Lower lobe of right lung (tissue), 2 donors: ENCODE data around the gene PBOV1. TPM values are rescaled to one million over a fixed set of nuclear protein-coding genes. Genes with fewer than 3 reads are reported as not detected.

Experiments used
- ATAC-seq, 2 donors: fragments of 200-7000 bp; cut with Tn5 transposase; one replicate each; pipeline ENCODE4 v1.9.1; 2020 to 2022; ENCODE audit warnings: mild to moderate bottlenecking in 2 of 2, moderate library complexity in 2 of 2
- DNase-seq: peaks from one replicate; pipeline ENCODE4 v3.0.0-alpha.2; 2020
- H3K27ac ChIP-seq: fragments of 200-600 bp; one replicate; pipeline ENCODE4 v1.8.0; 2022
- H3K27me3 ChIP-seq: fragments of 200-600 bp; one replicate; pipeline ENCODE4 v1.8.0; 2022; ENCODE audit warnings: low read depth
- H3K36me3 ChIP-seq: fragments of 200-600 bp; one replicate; pipeline ENCODE4 v1.8.0; 2022; ENCODE audit warnings: mild to moderate bottlenecking
- H3K4me1 ChIP-seq: fragments of 200-600 bp; one replicate; pipeline ENCODE4 v1.8.0; 2022
- H3K4me3 ChIP-seq: fragments of 200-600 bp; one replicate; pipeline ENCODE4 v1.8.0; 2022; ENCODE audit warnings: mild to moderate bottlenecking
- H3K9me3 ChIP-seq: fragments of 200-600 bp; one replicate; pipeline ENCODE4 v1.8.0; 2022
- CTCF ChIP-seq: fragments of 200-600 bp; IDR thresholded peaks from one replicate; pipeline ENCODE4 v1.8.0; 2022; ENCODE audit warnings: antibody characterized with exemption, mild to moderate bottlenecking
- intact Hi-C: fragments of 100-400 bp; cut with DNase I; formaldehyde crosslinking; loops from one replicate; pipeline ENCODE4 v1.11.0; 2022
- total RNA-seq: library from RNA; stranded (reverse); fragmentation: NEBNext Ultra II Directional; extraction: Animal tissue kit (Norgen Biotek cat#: 25700); gene quantifications from one replicate; pipeline ENCODE4 v1.2.1, GENCODE V29; 2021
- donor health status: DM: no; HTN: yes; CAD: no; lungs with severe emphysema.

The PBOV1 gene
- total RNA-seq, 1 donor from 2014 or later, result not detected

- peaks cover 7% of the 10 kb centered on the region for H3K4me1 ChIP-seq
- ATAC-seq, result peak; percentile 94 to 95
- peak overlapping the region; percentile 79 for H3K27ac ChIP-seq
- no peaks in the 10 kb centered on the region for H3K9me3 ChIP-seq
- no peaks in the 10 kb centered on the region for H3K27me3 ChIP-seq
- TF ChIP-seq CTCF, result no peak
- DNase-seq, result peak; percentile 55
- no peak overlapping the region for H3K4me3 ChIP-seq
- H3K36me3 ChIP-seq, result peaks cover 4% of the 10 kb centered on the region
- intact Hi-C loops, result no loop called here
Measured at GRCh38 chr6:138250513-138251247, 32.4 kb upstream of the PBOV1 start.

- no peak for DNase-seq
- H3K9me3 ChIP-seq, result no peaks in the 10 kb centered on the region
- peaks cover 4% of the 10 kb centered on the region for H3K36me3 ChIP-seq
- H3K4me1 ChIP-seq, result peaks cover 7% of the 10 kb centered on the region
- TF ChIP-seq CTCF, result no peak
- peak overlapping the region; percentile 79 for H3K27ac ChIP-seq
- no peaks in the 10 kb centered on the region for H3K27me3 ChIP-seq
- no peak for ATAC-seq
- intact Hi-C loops, result no loop called here
- no peak overlapping the region for H3K4me3 ChIP-seq
Measured at GRCh38 chr6:138250053-138250452, 31.8 kb upstream of the PBOV1 start.

- H3K4me1 ChIP-seq, result peaks cover 7% of the 10 kb centered on the region
- peaks cover 2% of the 10 kb centered on the region for H3K36me3 ChIP-seq
- no peaks in the 10 kb centered on the region for H3K9me3 ChIP-seq
- DNase-seq (no peak), ATAC-seq (no peak)
- no peaks in the 10 kb centered on the region for H3K27me3 ChIP-seq
- intact Hi-C loops, result no loop called here
- H3K27ac ChIP-seq, result no peak overlapping the region
- TF ChIP-seq CTCF, result no peak
- no peak overlapping the region for H3K4me3 ChIP-seq
Measured at GRCh38 chr6:138248878-138249277, 30.6 kb upstream of the PBOV1 start.

- Histone ChIP-seq H3K4me1 (peaks cover 7% of the 10 kb centered on the region), H3K4me3 (no peak overlapping the region), H3K27ac (no peak overlapping the region), H3K36me3 (no peaks in the 10 kb centered on the region), H3K27me3 (no peaks in the 10 kb centered on the region), H3K9me3 (no peaks in the 10 kb centered on the region)
- ATAC-seq (no peak), DNase-seq (no peak)
- intact Hi-C loops, result no loop called here
- no peak for TF ChIP-seq CTCF
Measured at GRCh38 chr6:138248011-138248410, 29.7 kb upstream of the PBOV1 start.

- Histone ChIP-seq H3K4me1 (peaks cover 7% of the 10 kb centered on the region), H3K27ac (no peak overlapping the region), H3K27me3 (no peaks in the 10 kb centered on the region), H3K36me3 (no peaks in the 10 kb centered on the region), H3K4me3 (no peak overlapping the region), H3K9me3 (no peaks in the 10 kb centered on the region)
- TF ChIP-seq CTCF, result no peak
- DNase-seq (no peak), ATAC-seq (no peak)
- intact Hi-C loops, result no loop called here
Measured at GRCh38 chr6:138246650-138247440, 28.6 kb upstream of the PBOV1 start.
